Epithelial cell of esophagus (primary cell): ENCODE results near the gene KRT13.
"Not testable (repeated sequence)": the region's sequence is repeated elsewhere in the genome, so short reads cannot be mapped to it uniquely, and the experiment has no call there.

Source experiments
- DNase-seq: peaks from one replicate; pipeline ENCODE4 v3.0.0; 2010; ENCODE audit warnings: low read depth
- H3K4me3 ChIP-seq: 2 replicates; pipeline ENCODE4 v1.5.1; 2011; ENCODE audit warnings: mild to moderate bottlenecking, low read length, control low read depth
- TF ChIP-seq, protein P1 (sequence below): IDR thresholded peaks from 2 replicates; pipeline ENCODE4 v1.5.1; 2011; ENCODE audit warnings: low read depth, mild to moderate bottlenecking, low read length, control low read depth, inconsistent platforms; ENCODE audit not compliant: insufficient read depth; ENCODE audit errors: missing control alignments

Gene KRT13

GRCh38 chr17:41544491-41544892 is 39.1 kb upstream of the KRT13 start:
- no peak overlapping the region for H3K4me3 ChIP-seq
- TF ChIP-seq, protein P1, sequence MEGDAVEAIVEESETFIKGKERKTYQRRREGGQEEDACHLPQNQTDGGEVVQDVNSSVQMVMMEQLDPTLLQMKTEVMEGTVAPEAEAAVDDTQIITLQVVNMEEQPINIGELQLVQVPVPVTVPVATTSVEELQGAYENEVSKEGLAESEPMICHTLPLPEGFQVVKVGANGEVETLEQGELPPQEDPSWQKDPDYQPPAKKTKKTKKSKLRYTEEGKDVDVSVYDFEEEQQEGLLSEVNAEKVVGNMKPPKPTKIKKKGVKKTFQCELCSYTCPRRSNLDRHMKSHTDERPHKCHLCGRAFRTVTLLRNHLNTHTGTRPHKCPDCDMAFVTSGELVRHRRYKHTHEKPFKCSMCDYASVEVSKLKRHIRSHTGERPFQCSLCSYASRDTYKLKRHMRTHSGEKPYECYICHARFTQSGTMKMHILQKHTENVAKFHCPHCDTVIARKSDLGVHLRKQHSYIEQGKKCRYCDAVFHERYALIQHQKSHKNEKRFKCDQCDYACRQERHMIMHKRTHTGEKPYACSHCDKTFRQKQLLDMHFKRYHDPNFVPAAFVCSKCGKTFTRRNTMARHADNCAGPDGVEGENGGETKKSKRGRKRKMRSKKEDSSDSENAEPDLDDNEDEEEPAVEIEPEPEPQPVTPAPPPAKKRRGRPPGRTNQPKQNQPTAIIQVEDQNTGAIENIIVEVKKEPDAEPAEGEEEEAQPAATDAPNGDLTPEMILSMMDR, result no peak
- DNase-seq, result no peak

DNA sequence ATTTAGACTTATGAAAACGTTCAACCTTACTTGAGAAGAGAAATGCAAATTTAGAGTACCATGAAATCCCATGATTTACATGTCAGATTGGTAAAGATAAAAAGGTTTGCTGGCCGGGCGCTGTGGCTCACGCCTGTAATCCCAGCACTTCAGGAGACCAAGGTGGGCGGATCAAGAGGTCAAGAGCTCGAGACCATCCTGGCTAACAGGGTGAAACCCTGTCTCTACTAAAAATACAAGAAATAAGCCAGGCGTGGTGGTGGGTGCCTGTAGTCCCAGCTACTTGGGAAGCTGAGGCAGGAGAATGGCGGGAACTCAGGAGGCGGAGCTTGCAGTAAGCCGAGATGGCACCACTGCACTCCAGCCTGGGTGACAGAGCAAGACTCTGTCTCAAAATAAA is 37.4 kb upstream of the KRT13 start:
- DNase-seq, H3K4me3 ChIP-seq: not testable (repeated sequence)

- H3K4me3 ChIP-seq, result no peak overlapping the region
- DNase-seq, result no peak
- TF ChIP-seq, protein P1, result no peak
These were observed 36.9 kb upstream of the KRT13 start for GRCh38 chr17:41542357-41542756.

GRCh38 chr17:41540921-41541625 is 35.7 kb upstream of the KRT13 start:
- peak; percentile 73 for DNase-seq
- no peak overlapping the region for H3K4me3 ChIP-seq
- TF ChIP-seq, protein P1, result no peak

GRCh38 chr17:41539979-41540701 is 34.7 kb upstream of the KRT13 start:
- TF ChIP-seq, protein P1, result no peak
- no peak for DNase-seq
- no peak overlapping the region for H3K4me3 ChIP-seq

GRCh38 chr17:41539071-41539492 is 33.7 kb upstream of the KRT13 start:
- no peak overlapping the region for H3K4me3 ChIP-seq
- no peak for DNase-seq
- TF ChIP-seq, protein P1, result no peak

- no peak overlapping the region for H3K4me3 ChIP-seq
- TF ChIP-seq, protein P1, result no peak
- DNase-seq, result peak; percentile 43
These were observed 33.2 kb upstream of the KRT13 start for GRCh38 chr17:41538565-41538991.
